Vagina (tissue), 2 donors: Measurements from ENCODE around the gene FBXO39. TPM values are rescaled to one million over a fixed set of nuclear protein-coding genes. Genes with fewer than 3 reads are reported as not detected.
"Not testable (repeated sequence)": the region's sequence is repeated elsewhere in the genome, so short reads cannot be mapped to it uniquely, and the experiment has no call there.

ENCODE experiments used
- DNase-seq, 2 donors: peaks; one replicate each; pipeline ENCODE4 v3.0.0-alpha.2; 2017; ENCODE audit errors: extremely low spot score in 2 of 2
- H3K27ac ChIP-seq: fragments of 200-600 bp; sonication (generic); one replicate; pipeline ENCODE4 v1.5.1; 2019
- H3K27me3 ChIP-seq: fragments of 200-600 bp; sonication (generic); one replicate; pipeline ENCODE4 v1.5.1; 2019
- H3K36me3 ChIP-seq, 2 donors: fragments of 200-600 bp; sonication (generic); one replicate each; pipeline ENCODE4 v1.5.1; 2017 to 2019
- H3K4me1 ChIP-seq: fragments of 200-600 bp; sonication (generic); one replicate; pipeline ENCODE4 v1.5.1; 2019
- H3K4me3 ChIP-seq, 2 donors: fragments of 200-600 bp; sonication (generic); 1 replicate in 1 of 2; 2 replicates in 1 of 2; pipeline ENCODE4 v1.5.1; 2016 to 2019
- H3K9me3 ChIP-seq: fragments of 200-600 bp; sonication (generic); one replicate; pipeline ENCODE4 v1.5.1; 2019
- CTCF ChIP-seq, 3 experiments: fragments of 450-650 bp in 2 of 3; fragments of 200-600 bp in 1 of 3; sonication (generic) in 1 of 3; IDR thresholded peaks; one replicate each; pipeline ENCODE4 v1.5.1; 2017 to 2019; ENCODE audit warnings: antibody characterized with exemption in 3 of 3, mild to moderate bottlenecking in 2 of 3, moderate library complexity in 2 of 3
- POLR2A ChIP-seq, 2 donors: fragments of 450-650 bp; IDR thresholded peaks; one replicate each; pipeline ENCODE4 v1.6.1; 2017; ENCODE audit warnings: antibody characterized with exemption in 2 of 2, mild to moderate bottlenecking in 2 of 2, moderate library complexity in 2 of 2
- POLR2AphosphoS5 ChIP-seq, 2 donors: sonication (generic); formaldehyde crosslinking; IDR thresholded peaks; one replicate each; pipeline ENCODE4 v1.9.0; 2017; ENCODE audit warnings: antibody characterized with exemption in 2 of 2, mild to moderate bottlenecking in 2 of 2, low read depth in 1 of 2; ENCODE audit not compliant: insufficient read depth in 1 of 2
- intact Hi-C: fragments of 100-400 bp; cut with DNase I; formaldehyde crosslinking; loops from one replicate; pipeline ENCODE4 v1.15.1; 2023
- total RNA-seq: library from RNA; depleted of rRNA; stranded (reverse); fragments of >200 nt; gene quantifications from one replicate; pipeline ENCODE4 v1.2.3, GENCODE V29; 2016

Gene FBXO39
- total RNA-seq, 1 donor from 2014 or later = not detected

- no peak overlapping the region for H3K27ac ChIP-seq
- no peaks in the 10 kb centered on the region for H3K27me3 ChIP-seq
- TF ChIP-seq POLR2AphosphoS5 (IDR thresholded peaks at IDR 0.05; ENCODE audit: insufficient read depth in 1 of 2, low read depth in 1 of 2) = no peak
- TF ChIP-seq CTCF (IDR thresholded peaks at IDR 0.05) = no peak
- TF ChIP-seq POLR2A (IDR thresholded peaks at IDR 0.05) = no peak
- no peak overlapping the region for H3K4me3 ChIP-seq
- H3K4me1 ChIP-seq = no peaks in the 10 kb centered on the region
- DNase-seq = no peak
- intact Hi-C loops = no loop called here
- no peaks in the 10 kb centered on the region for H3K9me3 ChIP-seq
- H3K36me3 ChIP-seq = no peaks in the 10 kb centered on the region
Observed at GRCh38 chr17:6815775-6816174, 39.8 kb downstream of the FBXO39 start.

- H3K4me3 ChIP-seq, intact Hi-C loops, H3K4me1 ChIP-seq, H3K27me3 ChIP-seq, H3K27ac ChIP-seq, DNase-seq, H3K36me3 ChIP-seq, H3K9me3 ChIP-seq: not testable (repeated sequence)
Observed at GRCh38 chr17:6816368-6816767, 40.4 kb downstream of the FBXO39 start.

DNA sequence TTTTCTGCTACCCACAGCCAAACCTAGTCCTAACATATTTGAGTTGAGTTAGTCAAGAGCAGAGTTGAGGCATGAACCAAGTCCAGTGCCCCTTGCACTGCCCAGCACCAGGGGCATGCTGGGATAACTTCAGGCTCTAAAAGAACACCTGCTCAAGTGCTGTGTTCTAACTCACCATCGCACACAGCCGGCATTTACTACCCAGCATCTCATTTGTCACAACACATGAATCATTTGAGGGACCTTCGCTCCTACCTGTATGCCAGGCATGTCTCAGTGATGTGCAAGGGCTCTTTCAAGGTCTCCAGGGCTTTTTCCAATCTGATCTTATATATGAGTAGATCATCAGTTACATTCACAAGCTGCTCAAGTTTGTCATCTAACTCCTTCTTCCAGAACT, 42.9 kb downstream of the FBXO39 start:
- H3K4me1 ChIP-seq = no peaks in the 10 kb centered on the region
- no peak for DNase-seq
- intact Hi-C loops = no loop called here

DNA sequence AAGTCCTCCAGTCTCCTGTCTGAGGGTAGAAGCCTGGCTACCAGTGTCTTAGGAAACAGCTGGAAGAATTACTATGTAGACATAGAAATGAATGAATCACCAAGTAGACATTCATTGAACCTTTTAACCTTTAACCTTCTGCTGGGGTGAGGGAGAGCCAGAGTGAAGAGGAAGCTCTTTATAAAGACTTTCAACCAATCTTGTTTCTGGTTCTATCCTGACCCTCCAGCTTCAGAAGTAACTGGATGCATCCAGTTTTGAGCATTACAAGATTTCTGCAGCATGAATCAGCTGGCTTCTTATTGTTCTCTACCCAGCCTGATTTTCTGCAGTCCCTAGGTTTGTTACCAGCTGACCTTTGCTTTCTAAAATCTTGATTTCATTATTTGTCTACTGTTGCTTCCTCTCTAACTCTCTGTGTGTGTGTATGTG, 47.0 kb downstream of the FBXO39 start:
- TF ChIP-seq POLR2A (IDR thresholded peaks at IDR 0.05) (no peak), CTCF (IDR thresholded peaks at IDR 0.05) (no peak), POLR2AphosphoS5 (IDR thresholded peaks at IDR 0.05; ENCODE audit: insufficient read depth in 1 of 2, low read depth in 1 of 2) (no peak)
- H3K27me3 ChIP-seq = no peaks in the 10 kb centered on the region
- H3K27ac ChIP-seq = no peak overlapping the region
- no peaks in the 10 kb centered on the region for H3K9me3 ChIP-seq
- no peaks in the 10 kb centered on the region for H3K36me3 ChIP-seq
- H3K4me3 ChIP-seq = no peak overlapping the region
- no peak for DNase-seq
- no peaks in the 10 kb centered on the region for H3K4me1 ChIP-seq
- intact Hi-C loops = no loop called here

More for the DNA sequence above, 42.9 kb downstream of the FBXO39 start:
- no peaks in the 10 kb centered on the region for H3K9me3 ChIP-seq
- H3K36me3 ChIP-seq = no peaks in the 10 kb centered on the region
- TF ChIP-seq POLR2A (IDR thresholded peaks at IDR 0.05) = no peak
- no peak for TF ChIP-seq POLR2AphosphoS5 (IDR thresholded peaks at IDR 0.05; ENCODE audit: insufficient read depth in 1 of 2, low read depth in 1 of 2)
- TF ChIP-seq CTCF (IDR thresholded peaks at IDR 0.05) = no peak
- no peaks in the 10 kb centered on the region for H3K27me3 ChIP-seq
- H3K27ac ChIP-seq = no peak overlapping the region
- no peak overlapping the region for H3K4me3 ChIP-seq

DNA sequence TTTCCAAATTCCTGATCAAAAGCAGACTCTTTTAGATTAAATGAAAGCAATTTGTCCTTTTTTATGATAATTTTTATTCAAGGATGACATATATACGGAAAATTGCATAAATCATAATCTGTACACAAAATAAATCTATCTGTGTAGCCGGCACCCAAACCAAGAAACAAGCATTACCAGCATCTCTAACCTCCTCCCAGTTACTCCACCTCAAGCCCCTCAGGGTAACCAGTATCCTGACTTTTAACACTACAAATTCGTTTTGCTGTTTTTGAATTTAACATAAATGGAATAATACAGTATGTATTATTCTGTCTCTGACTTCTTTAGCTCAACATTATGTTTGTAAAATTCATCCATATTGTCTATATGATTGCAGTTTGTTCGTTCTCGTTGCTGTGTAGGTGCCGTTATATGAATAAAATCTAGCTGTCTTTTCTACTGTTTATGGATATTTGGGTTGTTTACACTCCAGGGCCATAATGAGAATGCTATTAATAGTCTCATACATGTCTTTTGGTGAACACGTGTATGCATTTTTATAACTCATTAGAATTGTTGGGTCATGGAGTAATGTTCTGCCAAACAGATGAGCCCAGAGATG, 54.5 kb downstream of the FBXO39 start:
- H3K27me3 ChIP-seq = no peaks in the 10 kb centered on the region
- no peaks in the 10 kb centered on the region for H3K36me3 ChIP-seq
- peaks cover 8% of the 10 kb centered on the region for H3K4me1 ChIP-seq
- TF ChIP-seq POLR2AphosphoS5 (IDR thresholded peaks at IDR 0.05; ENCODE audit: insufficient read depth in 1 of 2, low read depth in 1 of 2) (no peak), POLR2A (IDR thresholded peaks at IDR 0.05) (no peak), CTCF (IDR thresholded peaks at IDR 0.05) (no peak)
- intact Hi-C loops = loop anchor here (10.0 kb wide), 1 partner anchor 166 kb away; no protein-coding TSS in a partner anchor
- no peaks in the 10 kb centered on the region for H3K9me3 ChIP-seq
- no peak overlapping the region for H3K4me3 ChIP-seq
- no peak for DNase-seq
- H3K27ac ChIP-seq = no peak overlapping the region
